Fibroblast of lung (primary cell): ENCODE data around the gene LRRC75B.

Source experiments
- CTCF ChIP-seq, 2 donors: IDR thresholded peaks in 1 of 2; conservative IDR thresholded peaks in 1 of 2; 1 replicate in 1 of 2; 2 replicates in 1 of 2; pipeline ENCODE4 v1.5.1; 2011 to 2012; ENCODE audit warnings: low read length in 2 of 2, control low read depth in 1 of 2, inconsistent platforms in 1 of 2, low read depth in 1 of 2, mild to moderate bottlenecking in 1 of 2
- EZH2 ChIP-seq: IDR thresholded peaks from 2 replicates; pipeline ENCODE4 v1.5.1; 2012; ENCODE audit warnings: low read length, control low read depth, mild to moderate bottlenecking; ENCODE audit errors: missing control alignments

- no peak for TF ChIP-seq CTCF (conservative IDR thresholded peaks at IDR 0.05 in 1 of 2, IDR thresholded peaks at IDR 0.05 in 1 of 2; ENCODE audit: low read depth in 1 of 2, low read length in 2 of 2)
- no peak for TF ChIP-seq EZH2
Measured at GRCh38 chr22:24592851-24593558, at the start of gene LRRC75B.
